ENCODE data around the gene BTBD3.

DNA sequence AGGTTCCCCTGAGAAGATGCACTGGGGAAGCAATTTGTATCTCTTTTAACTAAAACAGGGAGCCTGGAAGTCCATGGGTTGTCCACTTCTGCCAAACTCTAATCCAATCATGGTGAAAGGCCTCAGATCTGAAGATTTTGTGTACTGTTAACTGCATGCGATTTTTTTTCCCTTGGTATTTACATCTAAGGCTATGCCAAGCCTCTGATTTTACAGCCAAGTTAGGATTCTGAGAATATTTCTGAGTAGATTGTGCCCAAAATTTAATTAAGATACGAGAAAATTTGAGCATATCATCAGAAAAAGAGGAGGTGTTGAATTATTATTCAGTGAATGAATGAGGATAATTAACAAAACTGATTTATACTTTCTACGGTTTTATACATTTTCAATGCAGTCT is 34.0 kb downstream of the BTBD3 start:
- TF ChIP-seq, protein P1, sequence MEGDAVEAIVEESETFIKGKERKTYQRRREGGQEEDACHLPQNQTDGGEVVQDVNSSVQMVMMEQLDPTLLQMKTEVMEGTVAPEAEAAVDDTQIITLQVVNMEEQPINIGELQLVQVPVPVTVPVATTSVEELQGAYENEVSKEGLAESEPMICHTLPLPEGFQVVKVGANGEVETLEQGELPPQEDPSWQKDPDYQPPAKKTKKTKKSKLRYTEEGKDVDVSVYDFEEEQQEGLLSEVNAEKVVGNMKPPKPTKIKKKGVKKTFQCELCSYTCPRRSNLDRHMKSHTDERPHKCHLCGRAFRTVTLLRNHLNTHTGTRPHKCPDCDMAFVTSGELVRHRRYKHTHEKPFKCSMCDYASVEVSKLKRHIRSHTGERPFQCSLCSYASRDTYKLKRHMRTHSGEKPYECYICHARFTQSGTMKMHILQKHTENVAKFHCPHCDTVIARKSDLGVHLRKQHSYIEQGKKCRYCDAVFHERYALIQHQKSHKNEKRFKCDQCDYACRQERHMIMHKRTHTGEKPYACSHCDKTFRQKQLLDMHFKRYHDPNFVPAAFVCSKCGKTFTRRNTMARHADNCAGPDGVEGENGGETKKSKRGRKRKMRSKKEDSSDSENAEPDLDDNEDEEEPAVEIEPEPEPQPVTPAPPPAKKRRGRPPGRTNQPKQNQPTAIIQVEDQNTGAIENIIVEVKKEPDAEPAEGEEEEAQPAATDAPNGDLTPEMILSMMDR (IDR thresholded peaks at IDR 0.05; ENCODE audit: low read depth, low read length, missing input control), result no peak
- TF ChIP-seq SP1 (IDR thresholded peaks at IDR 0.05), result no peak
- TF ChIP-seq RAD21 (IDR thresholded peaks at IDR 0.05), result no peak
- no peak for TF ChIP-seq FOXA1 (IDR thresholded peaks at IDR 0.05)

Data from liver (tissue), 3 donors.